BE2C (cell line): Measurements from ENCODE around the gene TMEM247.

Experiments used
- DNase-seq: peaks from one replicate; pipeline ENCODE4 v3.0.0-alpha.2; 2020
- H3K27me3 ChIP-seq: fragments of 250-450 bp; sonication (Bioruptor Pico); 2 replicates; pipeline ENCODE4 v1.5.1; 2020; ENCODE audit warnings: mild to moderate bottlenecking
- H3K36me3 ChIP-seq: fragments of 250-450 bp; sonication (Bioruptor Pico); 2 replicates; pipeline ENCODE4 v1.5.1; 2020; ENCODE audit warnings: mild to moderate bottlenecking
- H3K4me1 ChIP-seq: fragments of 250-450 bp; sonication (Bioruptor Pico); 2 replicates; pipeline ENCODE4 v1.5.1; 2020
- H3K4me3 ChIP-seq: 2 replicates; pipeline ENCODE4 v1.5.1; 2011; ENCODE audit warnings: low read depth, low read length
- H3K9me3 ChIP-seq: fragments of 250-450 bp; sonication (Bioruptor Pico); 2 replicates; pipeline ENCODE4 v1.5.1; 2020
- TF ChIP-seq, protein P1 (sequence below): IDR thresholded peaks from 2 replicates; pipeline ENCODE4 v1.5.1; 2012; ENCODE audit warnings: mild to moderate bottlenecking, low read depth, low read length

The TMEM247 gene

DNA sequence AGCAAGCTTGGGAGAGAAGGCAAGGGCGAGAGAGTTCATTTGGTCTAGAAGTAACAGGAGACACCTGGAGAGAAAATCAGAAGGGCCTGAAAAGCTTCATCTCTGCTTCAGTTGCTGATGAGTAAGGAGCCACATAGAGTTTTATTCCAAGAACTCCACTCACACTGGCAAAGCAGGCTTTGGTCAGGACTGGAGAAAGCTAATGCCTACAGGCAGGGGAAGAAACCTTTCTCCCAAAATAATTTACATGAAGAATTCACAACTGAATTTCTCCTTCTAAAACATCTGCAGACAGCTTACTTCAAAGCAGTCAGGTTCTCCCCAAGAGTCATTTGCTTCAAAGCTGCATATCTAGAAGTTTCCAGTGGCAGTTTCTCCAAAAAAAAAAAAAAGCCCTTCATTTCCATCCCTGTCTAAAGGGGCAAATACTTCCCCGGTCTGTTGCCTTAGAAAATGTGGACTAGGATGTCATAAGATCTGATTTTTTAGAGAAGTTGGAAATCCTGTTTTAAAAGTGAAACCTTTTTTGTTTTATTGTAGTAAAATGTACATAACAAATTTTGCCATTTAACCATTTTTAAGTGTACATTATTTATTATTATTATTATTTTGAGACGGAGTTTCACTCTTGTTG lies 46.3 kb downstream of the TMEM247 start:
- no peaks in the 10 kb centered on the region for H3K36me3 ChIP-seq
- no peaks in the 10 kb centered on the region for H3K9me3 ChIP-seq
- no peaks in the 10 kb centered on the region for H3K4me1 ChIP-seq
- TF ChIP-seq, protein P1, sequence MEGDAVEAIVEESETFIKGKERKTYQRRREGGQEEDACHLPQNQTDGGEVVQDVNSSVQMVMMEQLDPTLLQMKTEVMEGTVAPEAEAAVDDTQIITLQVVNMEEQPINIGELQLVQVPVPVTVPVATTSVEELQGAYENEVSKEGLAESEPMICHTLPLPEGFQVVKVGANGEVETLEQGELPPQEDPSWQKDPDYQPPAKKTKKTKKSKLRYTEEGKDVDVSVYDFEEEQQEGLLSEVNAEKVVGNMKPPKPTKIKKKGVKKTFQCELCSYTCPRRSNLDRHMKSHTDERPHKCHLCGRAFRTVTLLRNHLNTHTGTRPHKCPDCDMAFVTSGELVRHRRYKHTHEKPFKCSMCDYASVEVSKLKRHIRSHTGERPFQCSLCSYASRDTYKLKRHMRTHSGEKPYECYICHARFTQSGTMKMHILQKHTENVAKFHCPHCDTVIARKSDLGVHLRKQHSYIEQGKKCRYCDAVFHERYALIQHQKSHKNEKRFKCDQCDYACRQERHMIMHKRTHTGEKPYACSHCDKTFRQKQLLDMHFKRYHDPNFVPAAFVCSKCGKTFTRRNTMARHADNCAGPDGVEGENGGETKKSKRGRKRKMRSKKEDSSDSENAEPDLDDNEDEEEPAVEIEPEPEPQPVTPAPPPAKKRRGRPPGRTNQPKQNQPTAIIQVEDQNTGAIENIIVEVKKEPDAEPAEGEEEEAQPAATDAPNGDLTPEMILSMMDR: no peak
- no peak for DNase-seq
- no peak overlapping the region for H3K4me3 ChIP-seq
- no peaks in the 10 kb centered on the region for H3K27me3 ChIP-seq

- H3K4me3 ChIP-seq: no peak overlapping the region
- H3K9me3 ChIP-seq: no peaks in the 10 kb centered on the region
- TF ChIP-seq, protein P1: no peak
- DNase-seq: no peak
- H3K36me3 ChIP-seq: no peaks in the 10 kb centered on the region
- H3K27me3 ChIP-seq: no peaks in the 10 kb centered on the region
- no peaks in the 10 kb centered on the region for H3K4me1 ChIP-seq
Observed at GRCh38 chr2:46528880-46529279, 49.5 kb downstream of the TMEM247 start.

- DNase-seq: no peak
- H3K36me3 ChIP-seq: no peaks in the 10 kb centered on the region
- no peaks in the 10 kb centered on the region for H3K27me3 ChIP-seq
- TF ChIP-seq, protein P1: no peak
- H3K4me1 ChIP-seq: no peaks in the 10 kb centered on the region
- H3K9me3 ChIP-seq: no peaks in the 10 kb centered on the region
- no peak overlapping the region for H3K4me3 ChIP-seq
Observed at GRCh38 chr2:46530639-46531038, 51.3 kb downstream of the TMEM247 start.

GRCh38 chr2:46531863-46532262 lies 52.5 kb downstream of the TMEM247 start:
- H3K9me3 ChIP-seq: no peaks in the 10 kb centered on the region
- DNase-seq: no peak
- no peaks in the 10 kb centered on the region for H3K36me3 ChIP-seq
- H3K4me1 ChIP-seq: no peaks in the 10 kb centered on the region
- H3K27me3 ChIP-seq: no peaks in the 10 kb centered on the region
- no peak overlapping the region for H3K4me3 ChIP-seq
- TF ChIP-seq, protein P1: no peak
